ACHN (cell line): Measurements from ENCODE around the gene MINDY1.

Experiments
- DNase-seq: peaks from one replicate; pipeline ENCODE4 v3.0.0-alpha.2; 2015
- in situ Hi-C: cut with HindIII; loops from 2 replicates; pipeline ENCODE4 v1.10.0; 2017; ENCODE audit warnings: low sequenced_read_pairs, low pct_ligation_motif_present, low pct_unique_long_range_greater_than_20kb

The MINDY1 gene

DNA sequence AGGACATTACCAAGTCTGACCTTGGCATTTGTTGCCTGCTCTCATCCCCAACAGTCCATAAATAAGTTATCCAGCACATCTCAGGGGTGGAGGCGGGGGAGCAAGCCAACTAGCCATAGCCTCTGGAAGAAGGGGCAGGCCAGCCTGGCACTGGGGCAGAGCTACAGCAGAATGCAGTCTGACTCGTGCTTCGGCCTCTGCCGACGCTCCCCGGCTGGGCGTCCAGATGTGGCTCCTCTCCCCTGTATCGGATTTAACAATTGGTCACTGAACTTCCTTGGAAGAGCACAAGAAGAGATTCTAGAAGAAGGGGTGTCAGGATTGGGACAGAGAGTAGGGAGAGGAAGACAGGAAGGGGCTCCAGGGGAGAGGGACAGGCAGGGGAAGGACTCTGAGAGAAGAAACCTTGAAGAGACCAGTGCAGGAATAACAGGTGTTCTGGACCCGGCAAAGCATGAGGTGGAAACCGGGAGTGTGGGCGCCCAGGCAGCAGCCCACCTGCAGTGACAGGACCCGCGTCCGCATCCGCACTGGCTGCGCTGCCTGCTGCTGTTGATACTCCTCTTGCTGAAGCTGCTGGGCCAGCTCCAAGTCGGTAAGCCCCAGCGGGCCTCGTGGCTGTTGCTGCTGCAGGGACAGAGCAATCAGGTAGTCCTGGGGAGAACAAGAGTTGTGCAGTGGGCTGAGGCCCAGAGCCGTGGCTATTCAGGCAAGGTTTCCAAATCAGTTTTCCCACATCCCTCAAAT lies 9.4 kb downstream of the MINDY1 start:
- in situ Hi-C loops: no loop called here
- DNase-seq: no peak

DNA sequence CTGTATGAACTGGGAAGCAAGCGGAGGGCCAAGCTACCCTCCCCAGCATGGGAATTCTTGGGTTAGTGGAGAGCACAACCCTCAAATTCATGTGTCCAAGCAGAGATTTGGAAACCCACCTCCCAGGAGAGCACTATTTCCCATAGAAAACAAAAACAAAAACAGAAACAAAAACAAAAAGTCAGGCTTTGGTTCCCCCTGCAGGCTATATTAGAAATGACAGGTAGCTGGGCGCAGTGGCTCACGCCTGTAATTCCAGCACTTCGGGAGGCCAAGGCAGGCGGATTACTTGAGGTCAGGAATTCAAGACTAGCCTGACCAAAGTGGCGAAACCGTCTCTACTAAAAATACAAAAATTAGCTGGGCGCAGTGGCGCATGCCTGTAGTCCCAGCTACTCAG lies 10.8 kb downstream of the MINDY1 start:
- in situ Hi-C loops: no loop called here
- DNase-seq: no peak

DNA sequence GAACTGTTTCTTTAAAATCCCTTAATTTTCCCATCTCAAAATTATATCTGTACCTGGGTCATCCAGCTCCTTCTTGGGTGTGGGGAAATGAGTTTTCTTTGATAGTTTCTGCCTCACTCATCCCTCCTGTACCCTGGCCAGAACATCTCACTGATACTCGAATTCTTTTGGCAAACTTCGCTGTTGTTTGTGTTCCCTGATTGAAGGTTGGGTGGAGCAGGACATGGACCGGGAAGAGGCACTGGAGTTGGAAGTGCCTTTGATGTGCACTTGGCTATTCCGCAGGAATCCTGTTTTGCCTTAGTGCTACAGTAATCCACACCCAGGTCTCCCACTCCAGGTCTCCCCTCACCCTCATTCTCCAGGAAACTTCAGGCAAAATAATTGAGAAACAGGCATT lies 11.2 kb downstream of the MINDY1 start:
- DNase-seq: no peak

DNA sequence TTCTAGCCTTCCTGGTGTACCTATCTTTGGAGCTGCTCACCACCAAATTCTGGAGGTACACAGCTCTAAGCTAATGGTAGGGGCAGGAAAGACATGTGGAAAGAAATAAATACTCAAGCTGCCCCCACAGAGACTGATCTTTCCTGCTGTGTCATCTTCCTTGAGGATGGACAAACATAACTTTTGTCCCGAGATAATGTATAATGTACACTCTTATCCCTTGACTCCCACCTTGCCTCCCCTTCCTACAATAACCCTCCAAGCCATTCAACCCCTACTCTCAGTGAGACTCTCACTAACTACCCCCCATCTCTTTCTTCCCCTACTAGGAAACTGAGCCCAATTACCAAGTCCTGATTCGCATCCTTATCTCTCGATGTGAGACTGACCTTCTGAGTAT lies 12.5 kb downstream of the MINDY1 start:
- DNase-seq: no peak
- in situ Hi-C loops: no loop called here

More for the DNA sequence above, 11.2 kb downstream of the MINDY1 start:
- in situ Hi-C loops: no loop called here

DNA sequence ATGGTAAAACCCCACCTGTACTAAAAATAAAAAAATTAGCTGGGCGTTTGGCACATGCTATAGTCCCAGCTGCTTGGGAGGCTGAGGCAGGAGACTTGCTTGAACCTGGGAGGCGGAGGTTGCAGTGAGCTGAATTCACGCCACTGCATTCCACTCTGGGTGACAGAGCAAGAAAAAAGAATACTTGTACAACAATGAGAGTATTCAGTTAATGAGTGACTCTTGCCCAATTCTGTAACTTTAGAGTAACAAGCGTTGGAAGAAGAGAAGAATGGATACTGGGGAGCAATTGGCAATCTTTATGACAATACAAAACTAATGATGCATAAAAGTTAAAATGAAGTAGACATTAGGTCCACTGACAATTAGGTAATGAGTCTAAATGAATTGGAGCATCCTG lies 14.1 kb downstream of the MINDY1 start:
- in situ Hi-C loops: no loop called here
- DNase-seq: no peak

DNA sequence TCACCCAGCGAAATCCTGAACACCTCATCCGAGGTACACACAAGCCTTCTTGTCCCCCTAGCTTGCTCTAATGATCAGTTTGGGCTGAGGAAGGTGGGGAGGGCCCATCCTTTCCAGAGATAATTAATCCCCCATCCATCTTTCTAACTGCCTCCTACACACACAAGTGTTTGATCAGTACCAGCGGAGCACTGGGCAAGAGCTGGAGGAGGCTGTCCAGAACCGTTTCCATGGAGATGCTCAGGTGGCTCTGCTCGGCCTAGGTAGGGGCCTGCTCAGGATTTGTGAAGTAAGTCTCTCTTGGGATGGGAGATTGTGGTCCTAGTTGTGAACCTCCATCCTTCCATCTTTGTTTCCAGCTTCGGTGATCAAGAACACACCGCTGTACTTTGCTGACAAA lies 18.8 kb downstream of the MINDY1 start:
- in situ Hi-C loops: no loop called here
- no peak for DNase-seq

DNA sequence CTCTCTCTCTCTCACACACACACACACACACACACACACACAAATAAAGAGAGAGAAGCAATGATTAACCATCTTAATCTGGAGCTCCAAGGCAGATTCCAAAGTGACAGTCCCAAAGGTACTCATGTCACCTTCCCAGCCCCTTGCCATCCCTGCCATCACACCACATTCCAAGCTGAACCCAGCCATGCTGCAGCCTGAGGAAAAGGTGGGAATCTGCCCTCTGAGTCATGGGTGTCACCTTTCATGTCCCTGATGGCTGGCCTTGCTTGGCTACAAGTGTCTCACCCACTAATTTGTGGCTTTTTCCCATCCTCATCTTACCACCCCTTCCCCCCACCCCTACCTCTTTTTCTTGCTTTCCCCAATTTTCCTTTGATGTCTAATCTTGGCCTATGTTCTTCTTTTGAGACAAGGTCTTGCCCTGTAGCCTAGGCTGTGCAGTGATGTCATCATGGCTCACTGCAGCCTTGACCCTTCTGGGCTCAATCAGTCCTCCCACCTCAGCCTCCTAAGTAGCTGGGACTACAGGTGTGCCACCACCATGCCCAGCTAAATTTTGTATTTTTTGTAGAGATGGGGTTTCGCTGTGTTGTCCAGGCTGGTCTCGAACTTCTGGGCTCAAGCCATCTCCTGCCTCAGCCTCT lies 21.4 kb downstream of the MINDY1 start:
- DNase-seq: no peak
- in situ Hi-C loops: no loop called here

DNA sequence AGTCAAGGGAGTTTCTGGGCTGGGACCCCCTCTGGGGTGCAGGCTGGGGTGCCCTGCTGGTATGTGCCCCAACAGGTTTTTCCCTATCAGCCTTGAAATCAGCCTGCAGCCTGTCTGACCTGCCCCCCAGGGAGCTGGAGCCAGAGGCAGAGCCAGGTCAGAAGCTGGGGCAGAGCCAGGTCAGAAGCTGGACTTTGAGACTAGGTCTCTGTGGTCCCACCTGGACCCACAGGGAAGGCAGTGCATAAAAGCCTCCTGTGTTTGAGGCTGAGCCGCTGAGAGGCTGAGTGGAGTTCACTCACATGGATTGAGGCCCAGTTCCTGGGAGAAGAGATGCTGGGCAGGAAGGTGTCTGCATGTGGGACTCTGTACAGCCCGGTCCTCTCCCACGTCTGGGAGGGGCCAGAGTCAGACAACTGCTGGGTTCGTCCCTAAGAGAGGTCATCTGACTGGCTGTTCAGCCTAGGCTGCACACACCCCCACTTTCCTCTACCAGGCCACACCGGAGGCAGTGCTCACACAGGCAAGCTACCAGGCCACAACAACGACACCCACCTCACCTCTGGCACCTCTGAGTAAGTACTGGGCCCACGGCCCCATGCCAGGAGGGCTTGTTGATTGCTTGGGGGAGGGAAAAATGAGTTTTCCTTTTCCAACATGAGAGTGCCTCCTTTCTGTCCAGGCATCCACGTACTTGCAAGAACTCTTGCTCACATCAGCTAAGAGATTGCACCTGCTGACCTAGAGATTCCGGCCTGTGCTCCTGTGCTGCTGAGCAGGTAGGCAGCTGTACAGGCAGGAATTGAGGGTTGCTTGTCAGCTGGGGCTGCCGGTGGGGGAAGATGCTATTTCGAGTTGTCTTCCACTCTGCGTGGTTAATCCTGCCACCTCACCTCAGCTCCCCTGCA lies 24.6 kb downstream of the MINDY1 start, which contains the start of gene ANXA9:
Gene ANXA9, plus strand, starts transcription at position 488 of the 908 bp plus-strand sequence. CDS start 814 bp downstream, outside the sequence.
- in situ Hi-C loops: no loop called here

DNA sequence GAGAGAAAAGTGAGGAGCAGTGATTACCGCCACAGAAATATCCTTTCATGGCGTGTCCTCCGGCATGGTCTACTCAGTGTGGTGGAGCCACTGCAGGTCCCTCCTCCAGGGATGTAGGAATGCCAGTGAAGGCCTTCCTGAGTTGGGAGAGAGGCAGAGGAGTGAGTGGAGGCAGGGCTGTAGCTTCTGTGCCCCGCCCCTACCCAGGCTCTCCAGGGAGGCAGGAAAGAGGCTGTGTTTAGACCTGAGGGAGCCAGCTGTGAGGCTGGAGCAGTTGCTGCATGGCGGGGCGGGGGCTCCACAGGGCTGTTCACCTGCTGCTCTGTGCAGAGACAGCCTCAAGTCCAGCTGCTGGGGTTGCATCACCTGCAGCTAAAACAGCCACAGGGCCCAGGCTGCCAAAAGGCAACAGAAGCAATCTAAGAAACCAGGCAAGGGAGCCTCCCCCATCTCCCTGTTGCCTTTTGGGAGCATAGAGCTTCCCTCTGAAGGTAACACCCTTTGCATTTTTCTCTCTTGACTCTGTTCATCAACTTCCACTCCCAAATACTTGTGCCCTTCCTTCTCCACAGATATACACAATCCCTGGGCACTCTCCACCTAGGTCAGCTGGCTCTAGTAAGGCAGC lies 25.4 kb downstream of the MINDY1 start:
- peak; percentile 50 for DNase-seq
- in situ Hi-C loops: no loop called here

More for the DNA sequence above, 24.6 kb downstream of the MINDY1 start, which contains the start of gene ANXA9:
- no peak for DNase-seq

DNA sequence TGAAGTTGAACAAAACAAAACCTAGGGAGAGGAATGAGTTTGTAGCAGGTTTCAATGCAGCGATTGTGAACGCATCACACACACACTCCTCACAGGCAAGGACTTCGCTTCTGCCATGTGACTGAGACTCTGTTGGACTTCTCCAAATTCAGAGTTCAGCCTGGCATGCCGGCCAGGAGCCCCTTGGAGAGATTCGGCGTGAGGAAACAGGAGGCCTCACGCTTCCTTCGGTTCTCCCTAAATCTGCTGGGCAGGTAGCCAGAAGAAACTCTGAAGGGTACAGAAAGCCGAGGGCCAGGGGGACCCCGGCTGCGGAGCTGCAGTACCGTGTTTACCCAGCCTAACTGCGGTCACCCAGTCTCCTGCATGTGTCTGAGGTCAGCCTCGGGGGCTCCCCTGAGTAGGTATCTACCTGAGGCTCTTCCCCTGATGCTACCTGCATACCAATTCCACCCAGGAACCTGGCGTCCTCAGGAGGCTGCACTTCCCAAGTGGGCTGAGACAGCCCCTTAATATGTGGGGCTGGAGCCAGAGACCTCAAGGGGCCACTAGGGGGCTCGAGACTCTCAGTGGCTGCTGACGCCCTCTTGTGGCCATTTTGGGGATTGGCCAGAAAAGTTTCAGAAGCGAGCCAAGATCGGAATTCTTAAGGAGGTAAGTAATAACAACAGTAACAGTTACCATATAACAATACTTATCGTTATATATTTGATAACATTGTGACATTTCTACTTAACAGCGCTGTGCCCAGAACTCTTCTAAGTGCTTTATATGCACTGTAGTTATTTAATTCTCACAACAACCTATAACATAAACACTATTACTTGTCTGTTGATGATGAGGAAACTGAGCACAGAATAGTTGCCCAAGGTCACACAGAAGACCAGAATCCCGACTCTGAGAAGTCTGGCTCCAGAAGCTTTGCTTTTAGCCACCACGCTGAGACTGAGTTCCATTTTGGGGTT lies 27.3 kb downstream of the MINDY1 start:
- peak; percentile 94 for DNase-seq
- in situ Hi-C loops: no loop called here

DNA sequence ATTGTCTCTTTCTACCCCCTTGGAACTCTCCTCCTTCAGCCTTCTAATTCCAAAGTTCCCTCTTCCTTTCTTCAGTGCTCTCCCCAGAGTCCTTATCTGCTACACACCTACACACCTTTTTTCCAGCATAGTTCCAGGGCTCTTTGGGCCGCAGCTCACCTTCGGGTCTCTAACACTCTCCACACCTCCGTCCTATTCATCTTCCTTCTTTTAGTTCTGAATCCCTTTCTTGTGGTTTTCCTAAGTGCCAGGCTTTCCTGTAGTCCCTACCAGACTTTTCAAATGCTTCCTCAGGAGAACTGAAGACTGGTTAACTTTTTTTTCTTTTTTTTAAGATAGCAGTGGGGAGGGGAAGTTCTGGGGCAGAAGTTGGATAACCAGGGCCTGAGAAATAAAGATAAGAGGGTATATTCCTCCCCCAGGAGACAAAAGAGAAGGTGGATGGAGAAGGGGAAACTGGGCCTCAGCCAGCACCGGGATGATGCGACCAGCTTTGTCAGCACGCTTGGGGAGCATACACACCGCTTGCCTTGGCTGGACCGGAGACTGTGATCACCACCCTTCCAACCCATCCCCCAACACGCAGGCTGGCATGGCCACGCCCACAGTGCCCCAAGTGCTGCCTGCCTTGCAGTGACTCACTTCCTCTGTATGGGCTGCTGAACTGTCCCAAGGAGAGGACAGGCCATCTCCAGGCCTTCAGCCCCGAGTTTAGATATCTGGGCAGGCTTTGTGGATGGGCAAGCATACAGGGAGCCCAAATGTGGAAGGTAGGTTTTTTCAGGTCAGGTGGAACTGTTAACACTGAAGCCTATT lies 29.6 kb downstream of the MINDY1 start:
- DNase-seq: peak; percentile 94
- in situ Hi-C loops: no loop called here

DNA sequence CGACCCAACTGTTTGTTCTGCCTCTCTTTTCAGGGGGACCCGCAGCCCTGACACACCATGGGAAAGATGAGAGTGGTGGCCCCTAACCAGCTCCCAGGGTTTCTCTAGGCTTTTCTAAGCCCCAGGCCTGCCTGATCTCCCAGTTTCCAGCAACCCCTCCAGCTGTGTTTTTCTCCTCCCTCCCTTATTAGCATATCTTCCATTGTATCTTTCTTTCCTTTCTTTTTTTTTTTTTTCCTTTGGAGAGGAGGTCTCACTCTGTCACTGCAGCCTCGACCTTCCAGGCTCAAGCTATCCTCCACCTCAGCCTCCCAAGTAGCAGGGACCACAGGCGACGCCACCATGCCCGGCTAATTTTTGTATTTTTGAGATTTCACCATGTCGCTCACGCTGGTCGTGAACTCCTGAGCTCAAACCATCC lies 30.3 kb downstream of the MINDY1 start:
- DNase-seq: no peak
- in situ Hi-C loops: no loop called here

DNA sequence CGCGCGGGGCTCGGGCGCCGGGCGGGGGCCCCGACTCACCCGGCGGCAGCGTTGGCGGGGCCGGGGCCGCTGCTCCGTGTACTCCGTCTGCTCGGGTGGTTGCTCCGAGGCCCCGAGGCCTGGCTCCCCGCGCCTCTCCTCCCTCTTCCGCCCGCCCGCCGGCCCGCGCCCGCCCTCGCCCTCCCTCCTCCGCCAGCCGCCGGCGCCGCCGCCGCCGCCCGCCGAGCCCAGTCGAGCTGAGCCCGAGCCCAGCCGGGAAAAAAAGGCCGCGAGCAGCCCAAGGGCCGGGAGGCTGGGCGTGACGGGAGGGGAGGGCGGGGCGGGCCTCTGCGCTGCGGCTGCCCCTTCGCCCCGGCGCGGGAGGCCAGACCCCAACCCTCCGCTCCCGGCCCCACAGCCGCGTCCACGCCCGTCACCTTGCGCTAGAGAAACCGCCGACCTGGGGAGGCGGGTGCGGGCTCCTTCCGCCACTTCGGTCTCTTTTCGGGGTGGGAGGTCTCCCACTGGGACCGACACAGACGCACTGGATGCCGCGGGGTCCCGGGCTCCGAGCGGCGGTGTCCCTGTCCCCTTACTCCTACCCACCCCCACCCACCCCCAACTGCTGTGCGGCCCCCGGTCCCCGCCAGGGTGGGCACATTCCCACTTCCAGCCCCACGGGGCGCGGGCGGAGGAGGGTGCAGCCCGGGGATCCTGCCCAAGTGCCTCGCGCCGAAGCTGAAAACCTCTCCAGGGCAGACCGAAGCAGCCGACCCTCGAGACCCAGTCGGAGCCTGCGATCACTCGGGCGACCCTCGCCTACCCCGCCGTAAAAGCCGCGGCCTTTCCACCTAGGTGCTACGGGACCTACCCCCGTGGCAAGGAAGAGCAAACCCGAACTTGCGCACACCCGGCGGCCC lies 31.9 kb downstream of the MINDY1 start, which contains the start of gene CERS2:
Gene CERS2, minus strand, starts transcription at position 256 of the 899 bp plus-strand sequence. CDS start 5,745 bp downstream, outside the sequence.
- in situ Hi-C loops: no loop called here
- peak; percentile 87 for DNase-seq

DNA sequence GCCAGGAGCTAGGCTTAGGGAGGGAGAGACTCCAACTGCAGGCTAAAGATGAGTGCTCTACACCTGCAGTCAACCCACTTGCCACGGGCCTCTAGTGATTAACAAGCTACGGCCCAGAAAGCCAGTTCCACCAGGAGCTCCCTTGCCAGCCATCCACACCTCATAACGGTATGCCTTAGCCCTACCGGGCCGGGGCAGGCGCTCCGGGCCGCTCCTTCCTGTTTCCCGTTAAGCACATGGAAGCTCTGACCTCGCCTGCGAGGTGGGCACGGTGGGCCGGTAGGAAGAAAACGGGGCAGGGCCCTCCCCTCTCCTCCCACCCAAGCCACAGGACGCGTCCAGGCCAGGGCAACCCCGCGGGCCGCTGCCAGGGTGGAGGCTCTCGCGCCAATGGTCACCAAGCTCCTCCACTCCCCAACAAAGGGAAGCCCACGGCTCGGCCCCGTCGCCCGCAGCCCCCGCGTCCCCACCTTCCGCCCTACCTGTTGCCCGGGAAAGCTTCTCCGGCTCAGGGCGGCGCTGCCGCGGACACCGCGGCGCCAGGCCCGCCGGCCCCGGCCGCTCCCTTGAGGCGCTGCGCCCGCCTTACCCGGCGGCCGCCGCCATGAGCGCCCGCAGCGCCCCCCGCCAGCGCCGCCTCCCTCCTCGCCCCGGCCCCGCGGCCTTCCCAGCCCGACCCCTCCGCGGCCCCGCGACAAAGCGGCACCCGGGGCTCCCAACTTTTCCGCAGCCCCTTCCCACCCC lies 32.7 kb downstream of the MINDY1 start:
- DNase-seq: peak; percentile 42
- in situ Hi-C loops: no loop called here

DNA sequence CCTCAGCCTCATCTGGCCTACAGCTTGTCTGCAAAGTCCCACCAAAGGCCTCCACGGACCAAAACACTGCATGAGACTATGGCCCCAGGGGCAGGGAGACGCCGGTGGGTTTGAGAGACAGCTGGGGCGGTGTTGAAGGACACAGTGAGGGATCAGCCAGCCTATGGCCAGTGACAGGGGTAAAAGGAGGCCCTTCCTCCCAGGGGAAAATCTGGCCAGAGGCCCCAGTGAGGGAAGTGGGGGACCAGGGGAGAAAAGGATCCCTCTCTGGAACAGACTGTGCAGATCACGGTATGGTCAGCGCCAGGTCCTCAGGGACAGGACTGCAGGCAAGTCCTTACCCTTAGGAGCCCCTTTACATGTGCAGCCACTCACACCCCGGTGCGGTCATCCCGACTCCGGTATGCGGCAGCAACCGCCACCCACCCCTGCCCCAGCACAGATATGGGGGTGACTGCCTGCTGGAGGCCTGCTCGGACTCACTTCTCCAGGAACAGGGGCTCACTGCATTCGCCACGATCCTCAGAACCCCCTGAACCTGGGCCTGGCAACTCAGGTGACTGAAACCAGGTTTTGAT lies 33.4 kb downstream of the MINDY1 start:
- in situ Hi-C loops: no loop called here
- no peak for DNase-seq
